ENCODE results near the gene CEBPA.

The CEBPA gene

DNA sequence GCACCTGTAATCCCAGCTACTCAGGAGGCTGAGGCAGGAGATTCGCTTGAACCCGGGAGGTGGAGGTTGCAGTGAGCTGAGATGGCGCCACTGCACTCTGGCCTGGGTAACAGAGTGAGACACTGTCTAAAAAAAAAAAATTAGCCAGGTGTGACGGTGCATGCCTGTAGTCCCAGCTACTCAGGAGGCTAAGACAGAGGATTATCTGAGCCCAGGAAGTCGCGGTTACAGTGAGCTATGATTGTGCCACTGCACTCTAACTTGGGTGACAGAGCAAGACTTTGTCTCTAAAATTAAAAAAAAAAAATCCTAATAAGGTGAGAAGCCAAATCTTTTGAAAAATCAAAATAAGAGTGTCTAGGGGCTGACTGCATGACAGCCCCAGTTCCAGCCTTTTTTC lies 9.7 kb upstream of the CEBPA start:
- TF ChIP-seq CTCF (IDR thresholded peaks at IDR 0.05): no peak
- Histone ChIP-seq H3K4me3 (ENCODE audit: low read depth in 1 of 2, low read length in 1 of 2) (no peak overlapping the region), H3K36me3 (no peaks in the 10 kb centered on the region)

GRCh38 chr19:33311326-33311682 lies 9.0 kb upstream of the CEBPA start:
- no peaks in the 10 kb centered on the region for H3K27me3 ChIP-seq
- H3K36me3 ChIP-seq: no peaks in the 10 kb centered on the region
- peak; percentile 78 for TF ChIP-seq CTCF (IDR thresholded peaks at IDR 0.05)
- no peaks in the 10 kb centered on the region for H3K4me1 ChIP-seq (ENCODE audit: control insufficient read depth in 1 of 2, insufficient read depth in 1 of 2, low read depth in 1 of 2, low read length in 1 of 2)
- H3K9me3 ChIP-seq: peaks cover 4% of the 10 kb centered on the region
- no peak overlapping the region for H3K27ac ChIP-seq
- H3K4me3 ChIP-seq (ENCODE audit: low read depth in 1 of 2, low read length in 1 of 2): no peak overlapping the region

More for the DNA sequence above, 9.7 kb upstream of the CEBPA start:
- Histone ChIP-seq H3K4me1 (ENCODE audit: control insufficient read depth in 1 of 2, insufficient read depth in 1 of 2, low read depth in 1 of 2, low read length in 1 of 2) (no peaks in the 10 kb centered on the region), H3K27ac (no peak overlapping the region), H3K27me3 (no peaks in the 10 kb centered on the region), H3K9me3 (peaks cover 4% of the 10 kb centered on the region)

GRCh38 chr19:33310606-33311325 lies 8.4 kb upstream of the CEBPA start:
- Histone ChIP-seq H3K9me3 (peaks cover 4% of the 10 kb centered on the region), H3K4me1 (ENCODE audit: control insufficient read depth in 1 of 2, insufficient read depth in 1 of 2, low read depth in 1 of 2, low read length in 1 of 2) (no peaks in the 10 kb centered on the region), H3K27ac (no peak overlapping the region), H3K36me3 (no peaks in the 10 kb centered on the region), H3K4me3 (ENCODE audit: low read depth in 1 of 2, low read length in 1 of 2) (no peak overlapping the region), H3K27me3 (no peaks in the 10 kb centered on the region)
- no peak for TF ChIP-seq CTCF (IDR thresholded peaks at IDR 0.05)

GRCh38 chr19:33309826-33310225 lies 7.5 kb upstream of the CEBPA start:
- Histone ChIP-seq H3K4me1 (ENCODE audit: control insufficient read depth in 1 of 2, insufficient read depth in 1 of 2, low read depth in 1 of 2, low read length in 1 of 2) (no peaks in the 10 kb centered on the region), H3K36me3 (no peaks in the 10 kb centered on the region), H3K9me3 (peaks cover 4% of the 10 kb centered on the region), H3K4me3 (ENCODE audit: low read depth in 1 of 2, low read length in 1 of 2) (no peak overlapping the region), H3K27ac (no peak overlapping the region), H3K27me3 (peaks cover 8% of the 10 kb centered on the region)
- TF ChIP-seq CTCF (IDR thresholded peaks at IDR 0.05): no peak

DNA sequence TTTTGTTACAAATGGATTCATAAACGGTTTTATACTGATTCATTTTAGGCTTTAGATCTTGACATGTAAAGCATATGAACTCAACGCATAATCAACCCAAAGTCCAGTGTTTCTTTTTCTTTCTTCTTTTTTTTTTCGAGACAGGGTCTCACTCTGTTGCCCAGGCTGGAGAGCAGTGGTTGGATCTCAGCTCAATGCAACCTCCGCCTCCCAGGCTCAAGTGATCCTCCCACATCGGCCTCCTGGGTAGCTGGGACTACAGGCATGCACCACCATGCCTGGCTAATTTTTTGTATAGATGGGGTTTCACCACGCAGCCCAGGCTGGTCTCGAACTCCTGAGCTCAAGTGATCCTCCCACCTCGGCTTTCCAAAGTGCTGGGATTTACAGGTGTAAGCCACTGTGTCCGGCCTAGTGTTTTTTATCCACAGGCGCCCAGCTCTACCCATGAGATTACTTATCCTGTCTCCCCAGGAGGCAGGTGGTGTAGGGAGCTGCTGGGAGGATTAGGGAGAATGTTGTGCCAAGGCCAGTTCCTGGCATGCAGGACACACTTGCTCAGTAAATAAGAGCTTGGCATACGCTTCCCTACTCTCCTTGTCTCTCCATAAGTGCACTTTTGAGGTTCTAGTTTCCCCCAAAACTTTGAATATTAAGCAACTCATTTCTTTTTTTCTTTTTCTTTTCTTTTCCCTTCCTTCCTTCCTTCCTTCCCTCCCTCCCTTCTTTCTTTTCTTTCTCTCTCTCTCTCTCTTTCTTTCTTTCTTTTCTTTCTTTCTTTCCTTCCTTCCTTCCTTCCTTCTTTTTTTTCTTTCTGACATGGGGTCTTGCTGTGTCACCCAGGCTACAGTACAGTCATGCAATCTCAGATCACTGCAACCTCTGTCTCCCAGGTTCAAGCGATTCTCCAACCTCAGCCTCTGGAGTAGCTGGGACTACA lies 4.8 kb upstream of the CEBPA start:
- peaks cover 4% of the 10 kb centered on the region for H3K9me3 ChIP-seq
- no peak for TF ChIP-seq CTCF (IDR thresholded peaks at IDR 0.05)
- no peaks in the 10 kb centered on the region for H3K36me3 ChIP-seq
- no peak overlapping the region for H3K27ac ChIP-seq
- H3K4me3 ChIP-seq (ENCODE audit: low read depth in 1 of 2, low read length in 1 of 2): no peak overlapping the region
- H3K4me1 ChIP-seq (ENCODE audit: control insufficient read depth in 1 of 2, insufficient read depth in 1 of 2, low read depth in 1 of 2, low read length in 1 of 2): peaks cover 14 to 15% of the 10 kb centered on the region in 2 experiments
- H3K27me3 ChIP-seq: peaks cover 29% of the 10 kb centered on the region

All from neutrophil (primary cell).